HG03064 (cell line): ENCODE results near the gene TMOD2.
"Not testable (repeated sequence)": the region's sequence is repeated elsewhere in the genome, so short reads cannot be mapped to it uniquely, and the experiment has no call there.

Experiments used
- ATAC-seq: cut with Tn5 transposase; IDR thresholded peaks from one replicate; pipeline ENCODE4 v1.9.1; 2021; ENCODE audit warnings: low read depth; ENCODE audit not compliant: unreplicated experiment

Gene TMOD2

GRCh38 chr15:51768018-51768417 is 16.6 kb downstream of the TMOD2 start:
- ATAC-seq = no peak

- ATAC-seq = no peak
These were observed 19.5 kb downstream of the TMOD2 start for GRCh38 chr15:51770902-51771301.

GRCh38 chr15:51771773-51772172 is 20.4 kb downstream of the TMOD2 start:
- ATAC-seq = no peak

GRCh38 chr15:51774916-51775315 is 23.5 kb downstream of the TMOD2 start:
- ATAC-seq = no peak

- ATAC-seq = no peak
These were observed 24.8 kb downstream of the TMOD2 start for GRCh38 chr15:51775967-51776816.

- ATAC-seq = no peak
These were observed 25.7 kb downstream of the TMOD2 start for GRCh38 chr15:51776952-51777569.

GRCh38 chr15:51780636-51781035 is 29.2 kb downstream of the TMOD2 start:
- no peak for ATAC-seq

- no peak for ATAC-seq
These were observed 30.1 kb downstream of the TMOD2 start for GRCh38 chr15:51781506-51781905.

- no peak for ATAC-seq
These were observed 31.0 kb downstream of the TMOD2 start for GRCh38 chr15:51782357-51782896.

- no peak for ATAC-seq
These were observed 32.6 kb downstream of the TMOD2 start for GRCh38 chr15:51783967-51784366.

GRCh38 chr15:51787130-51787529 is 35.7 kb downstream of the TMOD2 start:
- ATAC-seq = not testable (repeated sequence)

GRCh38 chr15:51792474-51792873 is 41.1 kb downstream of the TMOD2 start:
- ATAC-seq = not testable (repeated sequence)

- ATAC-seq = no peak
These were observed 42.3 kb downstream of the TMOD2 start for GRCh38 chr15:51793521-51794305.

- no peak for ATAC-seq
These were observed 45.5 kb downstream of the TMOD2 start for GRCh38 chr15:51796847-51797401.

- no peak for ATAC-seq
These were observed 46.9 kb downstream of the TMOD2 start for GRCh38 chr15:51798281-51798680.

- no peak for ATAC-seq
These were observed 48.2 kb downstream of the TMOD2 start for GRCh38 chr15:51799282-51800252.

- ATAC-seq = no peak
These were observed 50.0 kb downstream of the TMOD2 start for GRCh38 chr15:51801391-51801835.

GRCh38 chr15:51802593-51802992 is 51.2 kb downstream of the TMOD2 start:
- ATAC-seq = no peak

GRCh38 chr15:51803965-51804364 is 52.6 kb downstream of the TMOD2 start:
- ATAC-seq = no peak
